GM12865 (cell line): Measurements from ENCODE around the gene KRTAP23-1.

ENCODE experiments used
- DNase-seq: peaks from one replicate; pipeline ENCODE4 v3.0.0; 2010; ENCODE audit warnings: low read depth
- H3K4me3 ChIP-seq: 2 replicates; pipeline ENCODE4 v1.5.1; 2011; ENCODE audit warnings: mild to moderate bottlenecking, low read depth, low read length, control low read depth
- TF ChIP-seq, protein P1 (sequence below): IDR thresholded peaks from 2 replicates; pipeline ENCODE4 v1.5.1; 2011; ENCODE audit warnings: low read length, control low read depth, low read depth, inconsistent platforms; ENCODE audit not compliant: insufficient read depth; ENCODE audit errors: missing control alignments

Gene KRTAP23-1

DNA sequence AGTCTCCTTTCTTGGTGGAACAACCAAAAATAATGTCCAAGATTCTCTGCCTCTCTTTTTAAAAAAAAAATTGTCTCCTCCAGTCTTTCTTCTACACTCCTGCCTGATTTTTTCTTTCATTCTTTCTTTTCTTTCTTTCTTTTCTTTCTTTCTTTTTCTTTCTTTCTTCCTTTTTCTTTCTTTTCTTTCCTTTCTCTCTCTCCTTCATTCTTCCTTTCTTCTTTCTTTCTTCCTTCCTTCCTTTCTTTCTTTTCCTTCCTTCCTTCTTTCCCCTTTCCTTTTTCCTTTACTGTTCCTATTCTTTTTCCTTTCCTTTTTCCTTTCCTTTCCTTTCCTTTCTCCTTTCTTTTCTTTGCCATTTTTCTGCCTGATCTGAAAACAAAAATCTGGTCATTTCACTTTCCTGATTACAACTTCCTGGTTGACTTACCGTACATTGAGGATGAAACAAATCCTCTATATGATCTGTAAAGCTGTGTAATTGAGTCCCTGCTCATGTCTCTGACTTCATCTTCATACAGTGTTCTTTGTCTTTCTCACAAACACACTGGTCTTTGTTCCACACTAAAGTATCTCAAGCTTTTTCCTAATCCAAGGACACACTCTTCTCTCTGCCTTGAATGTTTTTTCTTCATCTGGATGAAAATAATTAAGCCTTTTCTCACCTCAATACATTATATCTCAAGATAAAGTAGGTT lies 6.1 kb upstream of the KRTAP23-1 start:
- no peak for DNase-seq
- TF ChIP-seq, protein P1, sequence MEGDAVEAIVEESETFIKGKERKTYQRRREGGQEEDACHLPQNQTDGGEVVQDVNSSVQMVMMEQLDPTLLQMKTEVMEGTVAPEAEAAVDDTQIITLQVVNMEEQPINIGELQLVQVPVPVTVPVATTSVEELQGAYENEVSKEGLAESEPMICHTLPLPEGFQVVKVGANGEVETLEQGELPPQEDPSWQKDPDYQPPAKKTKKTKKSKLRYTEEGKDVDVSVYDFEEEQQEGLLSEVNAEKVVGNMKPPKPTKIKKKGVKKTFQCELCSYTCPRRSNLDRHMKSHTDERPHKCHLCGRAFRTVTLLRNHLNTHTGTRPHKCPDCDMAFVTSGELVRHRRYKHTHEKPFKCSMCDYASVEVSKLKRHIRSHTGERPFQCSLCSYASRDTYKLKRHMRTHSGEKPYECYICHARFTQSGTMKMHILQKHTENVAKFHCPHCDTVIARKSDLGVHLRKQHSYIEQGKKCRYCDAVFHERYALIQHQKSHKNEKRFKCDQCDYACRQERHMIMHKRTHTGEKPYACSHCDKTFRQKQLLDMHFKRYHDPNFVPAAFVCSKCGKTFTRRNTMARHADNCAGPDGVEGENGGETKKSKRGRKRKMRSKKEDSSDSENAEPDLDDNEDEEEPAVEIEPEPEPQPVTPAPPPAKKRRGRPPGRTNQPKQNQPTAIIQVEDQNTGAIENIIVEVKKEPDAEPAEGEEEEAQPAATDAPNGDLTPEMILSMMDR, result no peak
- H3K4me3 ChIP-seq, result no peak overlapping the region

DNA sequence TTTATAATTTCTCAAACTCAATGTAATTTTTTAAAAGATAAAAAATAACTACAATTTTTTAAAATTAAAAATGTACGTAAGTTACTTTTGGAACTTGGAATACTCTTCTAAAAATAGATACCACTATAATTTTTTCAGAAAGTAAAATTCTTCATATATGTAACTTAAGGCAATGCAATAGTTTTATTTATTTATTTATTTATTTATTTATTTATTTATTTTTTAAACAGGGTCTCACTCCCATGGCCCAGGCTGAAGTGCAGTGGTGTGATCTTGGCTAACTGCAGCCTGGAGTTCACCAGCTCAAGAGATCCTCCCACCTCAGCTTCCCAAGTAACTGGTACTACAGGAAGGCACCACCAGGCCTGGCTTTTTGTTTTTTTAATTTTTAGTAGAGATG lies 3.1 kb upstream of the KRTAP23-1 start:
- TF ChIP-seq, protein P1, result no peak
- no peak for DNase-seq
- no peak overlapping the region for H3K4me3 ChIP-seq

DNA sequence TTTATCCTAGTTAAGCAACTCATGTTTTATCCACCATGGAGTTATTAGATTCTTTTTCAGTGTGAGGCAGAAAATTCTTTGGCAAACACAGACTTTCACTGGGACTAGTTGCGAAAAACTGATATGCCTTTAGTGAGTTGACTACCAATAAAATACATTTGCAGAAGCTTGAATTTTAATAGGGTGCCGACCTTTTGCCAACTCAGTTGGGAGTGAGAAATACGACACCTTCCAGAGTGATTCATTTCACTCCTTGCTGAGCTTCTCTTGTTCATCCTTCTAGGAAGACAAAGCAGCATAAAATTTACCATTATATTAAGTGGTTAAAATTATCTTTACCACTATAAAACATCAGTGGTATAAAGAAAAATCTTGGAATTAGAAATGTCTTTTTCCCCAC lies 1.2 kb upstream of the KRTAP23-1 start:
- TF ChIP-seq, protein P1, result no peak
- no peak overlapping the region for H3K4me3 ChIP-seq
- no peak for DNase-seq

DNA sequence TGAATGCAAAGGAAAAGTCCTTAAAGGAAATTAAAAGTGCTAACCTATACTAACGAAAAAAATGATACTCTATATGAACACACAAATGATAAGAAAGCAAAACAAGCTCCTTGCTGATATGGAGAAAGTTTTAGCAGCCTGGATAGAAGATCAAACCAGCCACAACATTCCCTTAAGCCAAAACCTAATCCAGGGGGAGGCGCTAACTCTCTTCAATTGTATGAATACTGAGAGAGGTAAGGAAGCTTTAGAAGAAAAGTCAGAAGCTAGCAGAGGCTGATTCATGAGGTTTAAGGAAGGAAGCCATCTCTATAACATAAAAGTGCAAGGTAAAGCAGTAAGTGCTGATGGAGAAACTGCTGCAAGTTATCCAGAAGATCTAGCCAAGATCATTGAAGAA lies 3.4 kb downstream of the KRTAP23-1 start:
- H3K4me3 ChIP-seq, result no peak overlapping the region
- TF ChIP-seq, protein P1, result no peak
- DNase-seq, result no peak

DNA sequence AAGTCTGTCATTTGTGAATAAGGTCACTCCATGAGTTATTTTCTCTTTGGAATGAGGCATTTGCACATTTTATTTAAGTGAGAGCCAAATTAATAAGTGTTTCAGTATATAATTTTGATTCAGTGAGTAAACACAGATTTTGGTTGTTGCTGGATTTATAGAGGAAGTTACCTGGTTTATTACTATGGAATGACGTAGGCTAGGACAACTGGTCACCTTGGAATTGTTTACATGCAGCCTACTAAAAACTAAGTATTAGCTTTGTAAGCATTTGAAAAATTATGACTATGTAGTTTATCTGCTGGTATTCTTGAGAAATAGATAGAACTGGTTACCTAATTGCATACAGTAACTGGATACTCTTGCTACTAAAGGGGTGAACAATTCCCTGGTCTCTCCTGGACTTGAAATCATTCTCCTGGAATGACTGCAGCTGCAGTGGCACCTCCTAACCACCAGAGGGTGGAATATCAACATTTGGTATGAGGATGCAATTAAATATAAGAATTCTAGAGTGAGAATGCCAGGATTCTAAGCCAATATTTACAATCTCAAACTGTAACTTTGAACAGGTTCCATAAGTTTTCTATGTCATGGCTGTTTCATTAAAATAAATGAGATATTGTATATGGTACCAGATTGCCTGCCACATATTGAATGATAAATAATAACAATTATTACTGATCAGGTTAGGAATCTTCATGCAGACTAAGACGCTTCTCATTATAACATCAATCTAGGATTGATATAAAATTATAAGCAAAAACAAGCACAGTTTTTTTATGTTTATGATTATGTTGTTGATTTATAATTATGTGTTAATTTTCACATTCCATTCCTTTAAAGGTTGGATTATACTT lies 7.5 kb downstream of the KRTAP23-1 start:
- no peak overlapping the region for H3K4me3 ChIP-seq
- TF ChIP-seq, protein P1, result peak; percentile 63
- DNase-seq, result peak; percentile 29

DNA sequence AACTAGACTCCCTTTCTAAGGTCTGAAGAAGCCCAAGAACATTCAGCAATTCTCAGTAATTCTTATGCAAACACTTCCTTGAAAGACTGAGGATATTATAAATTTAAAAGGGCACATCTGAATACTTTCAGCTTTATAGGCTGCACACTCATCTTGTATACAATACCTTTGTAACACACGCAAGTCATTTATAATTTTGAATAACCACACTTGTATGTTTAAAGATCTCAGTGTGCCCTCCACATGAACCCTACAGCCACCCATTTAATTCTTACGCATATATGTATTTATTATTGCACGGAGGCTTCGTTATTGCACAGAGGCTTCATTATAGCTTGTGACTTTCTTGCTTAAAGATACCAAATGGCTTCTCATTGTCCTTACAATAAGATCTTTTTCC lies 9.7 kb downstream of the KRTAP23-1 start:
- no peak for DNase-seq
- TF ChIP-seq, protein P1, result no peak
- no peak overlapping the region for H3K4me3 ChIP-seq
